Measurements from ENCODE around the gene TMC8. TPM values are rescaled to one million over a fixed set of nuclear protein-coding genes. Genes with fewer than 3 reads are reported as not detected.

Gene TMC8
- total and polyA plus RNA-seq, 2 of the 8 experiments (the other 6 are each of a cell fraction or from before 2014, with no cell fraction given): 1.00 to 2.8 TPM

DNA sequence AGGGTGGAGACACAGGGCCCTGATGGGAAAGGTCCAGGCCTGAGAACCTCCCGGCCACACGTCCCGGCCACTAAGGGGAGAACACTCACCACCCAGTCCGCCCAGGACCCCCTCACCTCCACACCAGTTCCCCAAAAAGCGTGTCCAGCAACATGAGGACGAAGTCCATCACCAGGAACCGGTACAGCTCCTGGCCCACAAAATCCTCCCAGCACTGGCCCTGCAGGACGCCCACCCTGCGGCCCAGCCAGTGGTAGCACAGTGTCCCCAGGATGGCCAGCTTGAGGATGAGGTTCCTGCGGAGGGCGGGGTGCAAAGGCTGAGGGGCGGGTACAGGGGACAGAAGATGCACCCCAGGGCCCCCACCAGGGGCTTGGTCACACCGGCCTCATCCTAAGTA is 10.0 kb upstream of the TMC8 start:
- Histone ChIP-seq H2BK120ac (replicated peaks; ENCODE audit: low read depth, low read length) (no peak overlapping the region), H3K4ac (replicated peaks; ENCODE audit: insufficient read length, low read depth, low read length) (no peak overlapping the region), H4K5ac (ENCODE audit: insufficient read length, low read depth, low read length) (no peak overlapping the region), H2AFZ (ENCODE audit: low read length) (no peak overlapping the region), H3K36me3 (ENCODE audit: control insufficient read depth in 2 of 4, insufficient read depth in 4 of 4, low read length in 3 of 4) (peaks cover 2 to 32% (median 13%) of the 10 kb centered on the region in 4 experiments; a peak in 5 of 8 replicates), H3K79me2 (ENCODE audit: control insufficient read depth in 1 of 2, insufficient read depth in 2 of 2, low read length in 2 of 2) (no peaks in the 10 kb centered on the region), H2AK5ac (ENCODE audit: low read depth, low read length) (no peak overlapping the region), H3K9ac (replicated peaks in 1 of 4; ENCODE audit: extremely low read depth in 1 of 4, low read depth in 3 of 4, low read length in 3 of 4) (no peak overlapping the region), H4K20me1 (replicated peaks in 1 of 2; ENCODE audit: control insufficient read depth in 1 of 2, insufficient read depth in 2 of 2, low read length in 2 of 2) (peaks cover 2 to 23% of the 10 kb centered on the region in 2 experiments), H3K56ac (replicated peaks; ENCODE audit: insufficient read length, low read depth, low read length) (no peak overlapping the region), H4K91ac (replicated peaks; ENCODE audit: insufficient read length, low read length) (no peak overlapping the region), H3K4me3 (ENCODE audit: extremely low read depth in 1 of 4, insufficient read depth in 2 of 4, low read depth in 3 of 4, low read length in 4 of 4) (no peak overlapping the region), H3K18ac (ENCODE audit: extremely low read depth, low read length) (no peak overlapping the region), H3K79me1 (ENCODE audit: low read depth, low read length) (peaks cover 3% of the 10 kb centered on the region), H3K14ac (ENCODE audit: insufficient read length) (no peak overlapping the region), H3K23ac (ENCODE audit: insufficient read length) (no peak overlapping the region), H4K8ac (ENCODE audit: extremely low read depth, insufficient read depth, low read length) (no peak overlapping the region), H2BK20ac (ENCODE audit: low read length) (no peak overlapping the region), H3K4me2 (ENCODE audit: insufficient read depth in 1 of 2, low read depth in 2 of 2, low read length in 2 of 2) (no peak overlapping the region), H3K23me2 (ENCODE audit: low read depth, low read length) (peaks cover 7% of the 10 kb centered on the region; the same call in 1 of the 2 replicates), H3K9me3 (ENCODE audit: insufficient read depth in 2 of 2, low read depth in 1 of 2, low read length in 1 of 2) (no peaks in the 10 kb centered on the region), H3K27me3 (replicated peaks in 1 of 4; ENCODE audit: control insufficient read depth in 3 of 4, extremely low read depth in 1 of 4, insufficient read depth in 3 of 4, low read length in 3 of 4) (no peaks in the 10 kb centered on the region), H2BK12ac (ENCODE audit: low read depth, low read length) (no peak overlapping the region), H2BK15ac (ENCODE audit: low read length) (no peak overlapping the region), H2BK5ac (ENCODE audit: low read depth, low read length) (no peak overlapping the region), H3K4me1 (replicated peaks in 1 of 4; ENCODE audit: control insufficient read depth in 3 of 4, insufficient read depth in 4 of 4, low read length in 3 of 4) (no peaks in the 10 kb centered on the region), H3K27ac (ENCODE audit: low read depth, low read length) (no peak overlapping the region)
- WGBS, 2 experiments (ENCODE audit: extremely low coverage in 1 of 2, insufficient coverage in 1 of 2, insufficient read length in 1 of 2, insufficient replicate concordance in 2 of 2, low coverage in 1 of 2, low lambda C conversion rate in 2 of 2, missing lambda C conversion rate in 1 of 2): 97% methylated on average over 11 of the region's 13 CpGs; no CpG with 5 or more reads in 1 of the 2 experiments
- POLR2A ChIA-PET (ENCODE audit: partially characterized antibody): interaction anchor here (1.9 kb wide), 1 partner anchor 10 kb away, joined by 5 read pairs; the partner anchor contains the start of gene TMC8
- FAIRE-seq: no peak
- CTCF ChIA-PET (ENCODE audit: partially characterized antibody): interaction anchor here (2.0 to 11.4 kb wide), 2 partner anchors 16 to 131 kb away, joined by 5 to 122 read pairs; no protein-coding TSS in a partner anchor
- DNase-seq (ENCODE audit: low read depth in 1 of 2, low spot score in 2 of 2): no peak
- no peak for TF ChIP-seq TAF7 (optimal IDR thresholded peaks at IDR 0.05; ENCODE audit: borderline replicate concordance, low read depth, low read length)
- no peak for TF ChIP-seq RXRA (IDR thresholded peaks at IDR 0.05; ENCODE audit: insufficient read depth, low read depth, low read length)
- TF ChIP-seq, protein P1, sequence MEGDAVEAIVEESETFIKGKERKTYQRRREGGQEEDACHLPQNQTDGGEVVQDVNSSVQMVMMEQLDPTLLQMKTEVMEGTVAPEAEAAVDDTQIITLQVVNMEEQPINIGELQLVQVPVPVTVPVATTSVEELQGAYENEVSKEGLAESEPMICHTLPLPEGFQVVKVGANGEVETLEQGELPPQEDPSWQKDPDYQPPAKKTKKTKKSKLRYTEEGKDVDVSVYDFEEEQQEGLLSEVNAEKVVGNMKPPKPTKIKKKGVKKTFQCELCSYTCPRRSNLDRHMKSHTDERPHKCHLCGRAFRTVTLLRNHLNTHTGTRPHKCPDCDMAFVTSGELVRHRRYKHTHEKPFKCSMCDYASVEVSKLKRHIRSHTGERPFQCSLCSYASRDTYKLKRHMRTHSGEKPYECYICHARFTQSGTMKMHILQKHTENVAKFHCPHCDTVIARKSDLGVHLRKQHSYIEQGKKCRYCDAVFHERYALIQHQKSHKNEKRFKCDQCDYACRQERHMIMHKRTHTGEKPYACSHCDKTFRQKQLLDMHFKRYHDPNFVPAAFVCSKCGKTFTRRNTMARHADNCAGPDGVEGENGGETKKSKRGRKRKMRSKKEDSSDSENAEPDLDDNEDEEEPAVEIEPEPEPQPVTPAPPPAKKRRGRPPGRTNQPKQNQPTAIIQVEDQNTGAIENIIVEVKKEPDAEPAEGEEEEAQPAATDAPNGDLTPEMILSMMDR (IDR thresholded peaks at IDR 0.05; ENCODE audit: control extremely low read depth in 1 of 3, insufficient read depth in 1 of 3, low read depth in 1 of 3, low read length in 3 of 3): no peak
- TF ChIP-seq SUZ12 (IDR thresholded peaks at IDR 0.05; ENCODE audit: low read length): no peak
- TF ChIP-seq POU5F1 (IDR thresholded peaks at IDR 0.05; ENCODE audit: low read depth, low read length): no peak
- TF ChIP-seq, protein P2, sequence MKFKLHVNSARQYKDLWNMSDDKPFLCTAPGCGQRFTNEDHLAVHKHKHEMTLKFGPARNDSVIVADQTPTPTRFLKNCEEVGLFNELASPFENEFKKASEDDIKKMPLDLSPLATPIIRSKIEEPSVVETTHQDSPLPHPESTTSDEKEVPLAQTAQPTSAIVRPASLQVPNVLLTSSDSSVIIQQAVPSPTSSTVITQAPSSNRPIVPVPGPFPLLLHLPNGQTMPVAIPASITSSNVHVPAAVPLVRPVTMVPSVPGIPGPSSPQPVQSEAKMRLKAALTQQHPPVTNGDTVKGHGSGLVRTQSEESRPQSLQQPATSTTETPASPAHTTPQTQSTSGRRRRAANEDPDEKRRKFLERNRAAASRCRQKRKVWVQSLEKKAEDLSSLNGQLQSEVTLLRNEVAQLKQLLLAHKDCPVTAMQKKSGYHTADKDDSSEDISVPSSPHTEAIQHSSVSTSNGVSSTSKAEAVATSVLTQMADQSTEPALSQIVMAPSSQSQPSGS (IDR thresholded peaks at IDR 0.05; ENCODE audit: low read length): no peak
- TF ChIP-seq SP4 (IDR thresholded peaks at IDR 0.05; ENCODE audit: low read length): no peak
- TF ChIP-seq ZNF274 (IDR thresholded peaks at IDR 0.05; ENCODE audit: borderline replicate concordance, extremely low read depth, low read length): no peak
- no peak for TF ChIP-seq POLR2A (IDR thresholded peaks at IDR 0.05; ENCODE audit: control extremely low read depth in 1 of 2, low read depth in 2 of 2, low read length in 2 of 2)
- no peak for TF ChIP-seq CTBP2 (IDR thresholded peaks at IDR 0.05; ENCODE audit: borderline replicate concordance, insufficient read depth, insufficient read length, low read length)

Data from H1 (cell line).